ENCODE measurements around the gene ZNF618. TPM values are rescaled to one million over a fixed set of nuclear protein-coding genes. Genes with fewer than 3 reads are reported as not detected.

Gene ZNF618
- total RNA-seq, 1 experiment from 2014 or later, result 1.8 TPM

GRCh38 chr9:114065304-114065703 lies 189.2 kb downstream of the ZNF618 start:
- ATAC-seq, result no peak
- ChIA-PET CTCF (no interaction called here), POLR2A (no interaction called here)
- Histone ChIP-seq H3K36me3 (ENCODE audit: control insufficient read depth, insufficient read depth, low read length) (no peaks in the 10 kb centered on the region), H3K9me3 (ENCODE audit: control insufficient read depth, insufficient read depth, low read depth, low read length) (no peaks in the 10 kb centered on the region), H3K4me1 (ENCODE audit: control insufficient read depth, insufficient read depth, low read length) (no peaks in the 10 kb centered on the region), H3K27me3 (ENCODE audit: control insufficient read depth, insufficient read depth, low read length) (0 out of 2 replicates have a peak, but pooled peaks cover 4% of the 10 kb centered on the region), H3K4me3 (ENCODE audit: low read depth in 2 of 2, low read length in 2 of 2) (no peak overlapping the region), H3K27ac (ENCODE audit: low read length) (no peak overlapping the region)
- in situ Hi-C loops (cut with HindIII; ENCODE audit: low pct_unique_long_range_greater_than_20kb, low sequenced_read_pairs) (no loop called here), intact Hi-C loops (cut with micrococcal nuclease; ENCODE audit: unreplicated experiment) (no loop called here)
- TF ChIP-seq REST (IDR thresholded peaks at IDR 0.05; ENCODE audit: insufficient read depth in 1 of 2, low read depth in 2 of 2, low read length in 1 of 2) (no peak), TCF7L2 (IDR thresholded peaks at IDR 0.05; ENCODE audit: low read depth, low read length) (no peak), SIN3A (IDR thresholded peaks at IDR 0.05; ENCODE audit: borderline replicate concordance, insufficient read depth, low read depth, low read length) (no peak), POLR2AphosphoS5 (IDR thresholded peaks at IDR 0.05; ENCODE audit: low read depth, low read length) (no peak), CTCF (IDR thresholded peaks at IDR 0.05) (no peak)
- BruUV-seq (replicated peaks), result no TSS peak
- no peak for DNase-seq (ENCODE audit: low read depth, low spot score)

- Histone ChIP-seq H3K27ac (ENCODE audit: low read length) (no peak overlapping the region), H3K4me3 (ENCODE audit: low read depth in 2 of 2, low read length in 2 of 2) (no peak overlapping the region), H3K27me3 (ENCODE audit: control insufficient read depth, insufficient read depth, low read length) (0 out of 2 replicates have a peak, but pooled peaks cover 2% of the 10 kb centered on the region), H3K36me3 (ENCODE audit: control insufficient read depth, insufficient read depth, low read length) (no peaks in the 10 kb centered on the region), H3K4me1 (ENCODE audit: control insufficient read depth, insufficient read depth, low read length) (no peaks in the 10 kb centered on the region), H3K9me3 (ENCODE audit: control insufficient read depth, insufficient read depth, low read depth, low read length) (no peaks in the 10 kb centered on the region)
- no TSS peak for BruUV-seq (replicated peaks)
- intact Hi-C loops (cut with micrococcal nuclease; ENCODE audit: unreplicated experiment), result no loop called here
- CTCF ChIA-PET, result no interaction called here
- DNase-seq (ENCODE audit: low read depth, low spot score) (no peak), ATAC-seq (no peak)
- no peak for TF ChIP-seq REST (IDR thresholded peaks at IDR 0.05; ENCODE audit: insufficient read depth in 1 of 2, low read depth in 2 of 2, low read length in 1 of 2)
- TF ChIP-seq CTCF (IDR thresholded peaks at IDR 0.05), result no peak
- TF ChIP-seq SIN3A (IDR thresholded peaks at IDR 0.05; ENCODE audit: borderline replicate concordance, insufficient read depth, low read depth, low read length), result no peak
- no peak for TF ChIP-seq TCF7L2 (IDR thresholded peaks at IDR 0.05; ENCODE audit: low read depth, low read length)
- no peak for TF ChIP-seq POLR2AphosphoS5 (IDR thresholded peaks at IDR 0.05; ENCODE audit: low read depth, low read length)
- POLR2A ChIA-PET, result no interaction called here
- in situ Hi-C loops (cut with HindIII; ENCODE audit: low pct_unique_long_range_greater_than_20kb, low sequenced_read_pairs), result no loop called here
These were observed 193.5 kb downstream of the ZNF618 start for GRCh38 chr9:114069476-114070187.

All from Panc1 (cell line).